ENCODE results near the gene JOSD2.
A peak's percentile ranks its signal among the peaks of the same experiment; 100 is the strongest.

Gene JOSD2

DNA sequence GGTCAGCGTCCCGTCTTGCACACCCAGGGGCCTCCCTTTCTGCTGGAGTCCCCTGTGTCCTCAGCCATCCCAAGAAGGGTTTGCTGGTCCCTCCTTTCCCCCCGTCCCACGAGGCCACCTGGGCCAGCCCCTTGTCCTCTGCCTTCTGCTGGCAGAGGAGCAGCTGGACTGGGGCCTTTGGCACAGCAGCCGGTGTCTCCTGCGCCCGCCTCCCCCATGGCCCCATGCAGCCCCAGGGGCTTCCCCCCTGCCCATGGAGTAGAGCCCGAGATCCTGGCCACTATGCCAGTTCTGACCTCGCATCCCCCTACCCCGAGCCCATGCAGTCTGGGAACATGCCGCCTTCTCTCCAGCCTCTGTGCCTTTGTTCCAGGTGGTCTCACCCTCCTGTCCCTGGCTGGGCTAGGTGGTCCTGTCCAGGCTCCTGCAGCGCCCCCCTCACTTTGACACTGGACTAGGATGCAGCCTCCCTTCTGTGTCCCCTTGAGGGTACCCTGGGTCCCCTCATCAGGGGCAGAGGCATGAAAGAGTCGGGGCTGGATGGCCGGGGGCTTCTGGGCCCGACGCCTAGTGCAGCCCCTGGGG, 28.6 kb downstream of the JOSD2 start:
- DNase-seq (ENCODE audit: low read depth): no peak
- in situ Hi-C loops (cut with HindIII; ENCODE audit: low sequenced_read_pairs): no loop called here
- H3K4me3 ChIP-seq (ENCODE audit: low read depth, low read length): no peak overlapping the region
- TF ChIP-seq, protein P1, sequence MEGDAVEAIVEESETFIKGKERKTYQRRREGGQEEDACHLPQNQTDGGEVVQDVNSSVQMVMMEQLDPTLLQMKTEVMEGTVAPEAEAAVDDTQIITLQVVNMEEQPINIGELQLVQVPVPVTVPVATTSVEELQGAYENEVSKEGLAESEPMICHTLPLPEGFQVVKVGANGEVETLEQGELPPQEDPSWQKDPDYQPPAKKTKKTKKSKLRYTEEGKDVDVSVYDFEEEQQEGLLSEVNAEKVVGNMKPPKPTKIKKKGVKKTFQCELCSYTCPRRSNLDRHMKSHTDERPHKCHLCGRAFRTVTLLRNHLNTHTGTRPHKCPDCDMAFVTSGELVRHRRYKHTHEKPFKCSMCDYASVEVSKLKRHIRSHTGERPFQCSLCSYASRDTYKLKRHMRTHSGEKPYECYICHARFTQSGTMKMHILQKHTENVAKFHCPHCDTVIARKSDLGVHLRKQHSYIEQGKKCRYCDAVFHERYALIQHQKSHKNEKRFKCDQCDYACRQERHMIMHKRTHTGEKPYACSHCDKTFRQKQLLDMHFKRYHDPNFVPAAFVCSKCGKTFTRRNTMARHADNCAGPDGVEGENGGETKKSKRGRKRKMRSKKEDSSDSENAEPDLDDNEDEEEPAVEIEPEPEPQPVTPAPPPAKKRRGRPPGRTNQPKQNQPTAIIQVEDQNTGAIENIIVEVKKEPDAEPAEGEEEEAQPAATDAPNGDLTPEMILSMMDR (IDR thresholded peaks at IDR 0.05; ENCODE audit: low read depth, low read length, missing control alignments): no peak

DNA sequence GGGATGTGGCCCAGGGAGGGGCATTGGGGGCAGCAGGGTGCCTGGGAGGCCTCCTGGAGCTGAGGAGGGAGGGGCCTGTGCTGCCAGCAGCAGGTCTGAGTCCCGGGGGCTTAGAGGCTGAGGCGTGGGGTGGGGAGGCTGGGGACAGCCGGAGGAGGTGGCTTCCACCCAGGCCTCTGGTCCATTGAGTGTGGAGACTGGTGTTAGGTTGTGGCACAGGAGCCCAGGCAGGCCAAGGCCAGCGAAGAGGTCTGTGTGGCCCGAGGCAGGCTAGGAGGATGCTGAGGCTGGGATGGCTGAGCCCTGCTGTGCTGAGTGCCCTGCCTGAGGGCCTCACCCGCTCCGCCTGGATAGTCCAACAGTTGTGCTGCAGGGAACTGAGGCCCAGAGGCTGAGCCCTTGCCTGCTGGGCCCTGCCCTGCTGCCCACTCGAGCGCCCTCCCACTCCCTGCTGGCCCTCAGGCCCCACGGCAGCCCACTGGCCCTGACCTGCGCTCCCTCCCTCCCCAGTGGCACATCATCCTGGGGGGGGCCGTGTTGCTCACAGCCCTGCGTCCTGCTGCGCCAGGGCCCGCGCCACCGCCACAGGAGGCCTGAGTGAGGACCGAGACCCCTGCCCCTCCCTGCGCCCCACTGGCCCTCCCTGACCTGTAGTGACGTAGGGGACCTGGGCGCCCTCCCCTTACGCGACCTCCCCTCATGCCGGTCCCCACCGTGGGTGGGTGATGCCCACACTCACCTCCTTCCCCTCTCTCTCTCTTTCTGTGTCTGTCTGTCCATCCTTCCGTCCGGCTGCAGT, 29.4 kb downstream of the JOSD2 start:
- H3K4me3 ChIP-seq (ENCODE audit: low read depth, low read length): no peak overlapping the region
- TF ChIP-seq, protein P1 (IDR thresholded peaks at IDR 0.05; ENCODE audit: low read depth, low read length, missing control alignments): no peak
- DNase-seq (ENCODE audit: low read depth): no peak
- in situ Hi-C loops (cut with HindIII; ENCODE audit: low sequenced_read_pairs): no loop called here

DNA sequence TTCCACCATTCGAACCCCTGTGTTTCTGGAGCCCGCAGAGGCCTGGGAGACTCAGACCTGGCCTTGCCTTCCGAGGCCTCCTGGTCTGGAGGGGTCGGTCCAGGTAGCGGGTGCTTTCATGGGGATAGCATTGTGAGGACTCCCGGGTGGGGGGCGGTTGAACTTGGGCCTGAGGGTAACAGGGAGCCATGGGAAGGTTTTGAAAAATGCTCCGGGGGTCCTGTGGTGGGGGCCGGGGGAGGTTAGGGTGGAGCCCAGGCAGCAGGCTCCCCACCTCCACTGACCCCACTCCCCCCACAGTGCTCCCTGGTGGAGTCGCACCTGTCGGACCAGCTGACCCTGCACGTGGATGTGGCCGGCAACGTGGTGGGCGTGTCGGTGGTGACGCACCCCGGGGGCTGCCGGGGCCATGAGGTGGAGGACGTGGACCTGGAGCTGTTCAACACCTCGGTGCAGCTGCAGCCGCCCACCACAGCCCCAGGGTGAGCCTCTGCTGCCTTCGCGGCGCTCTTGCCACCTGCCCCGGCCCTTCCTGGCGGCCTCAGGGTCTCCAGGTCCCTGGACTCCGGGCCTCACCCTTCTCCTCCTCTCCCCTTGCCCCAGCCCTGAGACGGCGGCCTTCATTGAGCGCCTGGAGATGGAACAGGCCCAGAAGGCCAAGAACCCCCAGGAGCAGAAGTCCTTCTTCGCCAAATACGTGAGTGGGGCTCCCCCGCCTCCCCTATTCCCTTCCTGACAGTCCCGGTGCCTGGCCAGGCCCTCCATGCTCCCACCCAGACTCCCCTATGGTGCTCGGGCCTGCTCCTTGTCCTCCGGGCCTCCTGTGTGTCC, 30.5 kb downstream of the JOSD2 start:
- TF ChIP-seq, protein P1 (IDR thresholded peaks at IDR 0.05; ENCODE audit: low read depth, low read length, missing control alignments): no peak
- in situ Hi-C loops (cut with HindIII; ENCODE audit: low sequenced_read_pairs): no loop called here
- no peak overlapping the region for H3K4me3 ChIP-seq (ENCODE audit: low read depth, low read length)
- DNase-seq (ENCODE audit: low read depth): no peak

DNA sequence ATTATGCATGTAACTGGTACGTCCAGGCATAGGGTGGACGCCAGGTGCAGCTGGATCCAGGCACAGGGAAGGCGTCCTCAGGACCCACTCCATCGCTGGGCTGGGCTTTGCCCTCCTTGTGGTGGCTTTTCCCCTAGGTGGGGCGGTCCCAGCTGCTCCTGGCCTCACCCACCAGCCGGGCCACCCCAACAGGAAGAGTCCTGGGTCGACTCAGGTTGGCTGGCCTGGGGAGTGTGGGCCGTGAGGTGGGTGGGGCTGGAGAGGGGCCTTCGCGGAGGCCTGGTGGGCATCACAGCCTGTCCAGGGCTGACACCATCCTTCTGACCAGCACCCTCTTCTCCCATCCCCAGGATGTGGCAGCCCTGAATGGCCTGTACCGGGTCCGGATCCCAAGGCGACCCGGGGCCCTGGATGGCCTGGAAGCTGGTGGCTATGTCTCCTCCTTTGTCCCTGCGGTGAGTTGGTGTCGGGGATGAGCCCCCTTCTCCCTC, 31.2 kb downstream of the JOSD2 start:
- in situ Hi-C loops (cut with HindIII; ENCODE audit: low sequenced_read_pairs): no loop called here
- TF ChIP-seq, protein P1 (IDR thresholded peaks at IDR 0.05; ENCODE audit: low read depth, low read length, missing control alignments): no peak
- no peak overlapping the region for H3K4me3 ChIP-seq (ENCODE audit: low read depth, low read length)
- DNase-seq (ENCODE audit: low read depth): no peak

DNA sequence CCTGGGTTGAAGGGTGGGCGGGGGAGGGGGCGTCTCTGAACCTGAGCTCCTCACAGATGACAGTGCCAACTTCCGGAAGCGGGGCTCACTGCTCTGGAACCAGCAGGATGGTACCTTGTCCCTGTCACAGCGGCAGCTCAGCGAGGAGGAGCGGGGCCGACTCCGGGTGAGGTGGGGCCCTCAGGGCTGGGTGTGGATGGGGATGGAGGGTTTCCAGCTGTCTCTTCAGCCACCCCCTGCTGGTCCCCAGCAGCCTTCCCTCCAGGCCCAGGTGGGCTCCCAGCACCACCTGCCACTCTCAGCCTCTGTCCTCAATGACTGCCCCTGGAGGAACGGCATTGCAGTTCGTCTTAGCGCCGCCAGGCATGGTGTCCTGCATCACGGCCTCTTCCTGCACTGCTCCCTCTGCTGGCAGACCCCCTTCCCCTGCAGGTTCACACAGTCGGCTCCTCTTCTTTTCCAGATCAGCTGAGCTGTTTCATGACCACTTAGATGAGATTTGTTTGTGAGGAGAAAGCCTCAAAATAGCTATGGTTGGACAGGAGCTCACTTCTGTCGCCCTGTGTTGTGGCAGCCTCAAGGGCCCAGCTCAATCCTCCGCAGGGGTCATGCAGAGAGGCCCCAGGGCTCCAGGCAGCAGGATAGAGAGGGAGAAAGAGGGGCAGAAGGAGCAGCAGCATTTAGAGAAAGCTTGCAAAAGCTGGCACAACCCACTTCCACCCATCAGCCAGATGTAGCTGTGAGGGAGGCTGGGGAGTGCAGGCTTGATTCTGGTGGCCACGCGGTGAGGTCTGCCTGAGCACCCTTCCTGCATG, 31.9 kb downstream of the JOSD2 start:
- TF ChIP-seq, protein P1 (IDR thresholded peaks at IDR 0.05; ENCODE audit: low read depth, low read length, missing control alignments): peak; percentile 66
- H3K4me3 ChIP-seq (ENCODE audit: low read depth, low read length): no peak overlapping the region
- in situ Hi-C loops (cut with HindIII; ENCODE audit: low sequenced_read_pairs): no loop called here
- no peak for DNase-seq (ENCODE audit: low read depth)

All from astrocyte of the cerebellum (primary cell).